ENCODE data around the gene EPOP.

DNA sequence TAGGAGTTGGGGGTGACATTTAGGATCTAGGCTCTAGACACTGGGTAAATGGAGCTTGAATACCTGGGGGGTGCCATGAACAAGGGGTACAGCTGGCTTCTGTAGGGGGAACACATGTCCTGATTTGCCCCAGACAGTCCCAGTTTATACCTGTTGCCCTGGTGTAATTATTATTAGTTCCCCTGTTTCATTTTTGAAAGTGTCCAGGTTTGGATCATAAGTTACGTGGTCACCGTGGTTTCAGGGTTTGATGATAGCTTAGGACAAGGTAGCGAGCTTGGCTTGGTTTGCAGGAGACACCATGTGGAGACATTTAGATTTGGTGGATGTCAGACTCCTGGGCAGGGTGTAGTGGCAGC, 35.8 kb upstream of the EPOP start:
- TF ChIP-seq, protein P1, sequence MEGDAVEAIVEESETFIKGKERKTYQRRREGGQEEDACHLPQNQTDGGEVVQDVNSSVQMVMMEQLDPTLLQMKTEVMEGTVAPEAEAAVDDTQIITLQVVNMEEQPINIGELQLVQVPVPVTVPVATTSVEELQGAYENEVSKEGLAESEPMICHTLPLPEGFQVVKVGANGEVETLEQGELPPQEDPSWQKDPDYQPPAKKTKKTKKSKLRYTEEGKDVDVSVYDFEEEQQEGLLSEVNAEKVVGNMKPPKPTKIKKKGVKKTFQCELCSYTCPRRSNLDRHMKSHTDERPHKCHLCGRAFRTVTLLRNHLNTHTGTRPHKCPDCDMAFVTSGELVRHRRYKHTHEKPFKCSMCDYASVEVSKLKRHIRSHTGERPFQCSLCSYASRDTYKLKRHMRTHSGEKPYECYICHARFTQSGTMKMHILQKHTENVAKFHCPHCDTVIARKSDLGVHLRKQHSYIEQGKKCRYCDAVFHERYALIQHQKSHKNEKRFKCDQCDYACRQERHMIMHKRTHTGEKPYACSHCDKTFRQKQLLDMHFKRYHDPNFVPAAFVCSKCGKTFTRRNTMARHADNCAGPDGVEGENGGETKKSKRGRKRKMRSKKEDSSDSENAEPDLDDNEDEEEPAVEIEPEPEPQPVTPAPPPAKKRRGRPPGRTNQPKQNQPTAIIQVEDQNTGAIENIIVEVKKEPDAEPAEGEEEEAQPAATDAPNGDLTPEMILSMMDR (IDR thresholded peaks at IDR 0.05 in 2 of 3, conservative IDR thresholded peaks at IDR 0.05 in 1 of 3; ENCODE audit: borderline replicate concordance in 1 of 3, insufficient read depth in 1 of 3, low read depth in 2 of 3, low read length in 2 of 3), result no peak
- TF ChIP-seq SIN3A (IDR thresholded peaks at IDR 0.05; ENCODE audit: low read depth) (no peak), ZBTB33 (IDR thresholded peaks at IDR 0.05; ENCODE audit: extremely low read depth, insufficient replicate concordance, low read length) (no peak), JUND (IDR thresholded peaks at IDR 0.05) (no peak)
- TF ChIP-seq, protein P2, sequence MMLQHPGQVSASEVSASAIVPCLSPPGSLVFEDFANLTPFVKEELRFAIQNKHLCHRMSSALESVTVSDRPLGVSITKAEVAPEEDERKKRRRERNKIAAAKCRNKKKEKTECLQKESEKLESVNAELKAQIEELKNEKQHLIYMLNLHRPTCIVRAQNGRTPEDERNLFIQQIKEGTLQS (IDR thresholded peaks at IDR 0.05), result no peak
